OCI-LY7 (cell line): ENCODE data around the gene ANO2.

ENCODE experiments used
- EZH2phosphoT487 ChIP-seq: fragments of 200-600 bp; sonication (generic); IDR thresholded peaks from 2 replicates; pipeline ENCODE4 v1.6.1; 2018; ENCODE audit warnings: low read depth, borderline replicate concordance, mild to moderate bottlenecking, mixed run types, antibody characterized with exemption, low read length, moderate library complexity, mixed read lengths
- TF ChIP-seq, protein P1 (sequence below): fragments of 200-600 bp; sonication (generic); conservative IDR thresholded peaks from 2 replicates; pipeline ENCODE4 v1.5.1; 2014; ENCODE audit warnings: mild to moderate bottlenecking, antibody characterized with exemption, low read length, moderate library complexity, mixed read lengths

DNA sequence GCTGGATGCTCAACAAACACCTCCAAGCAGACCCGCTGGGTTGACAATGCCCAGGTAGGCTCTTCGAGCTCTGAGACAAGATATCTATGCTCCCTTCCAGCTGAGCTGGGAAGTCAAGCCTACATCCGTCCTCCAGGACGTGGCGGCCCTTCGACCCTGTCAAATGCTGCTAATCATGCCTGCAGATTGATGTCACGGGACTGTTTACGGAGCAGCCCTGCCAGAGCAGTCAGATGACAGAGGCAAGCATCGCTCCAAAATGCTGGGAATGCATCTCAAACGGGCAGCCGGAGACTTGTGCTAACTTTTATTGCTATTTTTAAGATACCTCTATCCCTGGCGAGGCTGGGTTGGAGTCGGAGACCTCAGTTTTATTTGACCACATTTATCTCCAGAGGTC is 373.9 kb downstream of the ANO2 start:
- TF ChIP-seq, protein P1, sequence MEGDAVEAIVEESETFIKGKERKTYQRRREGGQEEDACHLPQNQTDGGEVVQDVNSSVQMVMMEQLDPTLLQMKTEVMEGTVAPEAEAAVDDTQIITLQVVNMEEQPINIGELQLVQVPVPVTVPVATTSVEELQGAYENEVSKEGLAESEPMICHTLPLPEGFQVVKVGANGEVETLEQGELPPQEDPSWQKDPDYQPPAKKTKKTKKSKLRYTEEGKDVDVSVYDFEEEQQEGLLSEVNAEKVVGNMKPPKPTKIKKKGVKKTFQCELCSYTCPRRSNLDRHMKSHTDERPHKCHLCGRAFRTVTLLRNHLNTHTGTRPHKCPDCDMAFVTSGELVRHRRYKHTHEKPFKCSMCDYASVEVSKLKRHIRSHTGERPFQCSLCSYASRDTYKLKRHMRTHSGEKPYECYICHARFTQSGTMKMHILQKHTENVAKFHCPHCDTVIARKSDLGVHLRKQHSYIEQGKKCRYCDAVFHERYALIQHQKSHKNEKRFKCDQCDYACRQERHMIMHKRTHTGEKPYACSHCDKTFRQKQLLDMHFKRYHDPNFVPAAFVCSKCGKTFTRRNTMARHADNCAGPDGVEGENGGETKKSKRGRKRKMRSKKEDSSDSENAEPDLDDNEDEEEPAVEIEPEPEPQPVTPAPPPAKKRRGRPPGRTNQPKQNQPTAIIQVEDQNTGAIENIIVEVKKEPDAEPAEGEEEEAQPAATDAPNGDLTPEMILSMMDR: no peak
- no peak for TF ChIP-seq EZH2phosphoT487
